Astrocyte of the spinal cord (primary cell): ENCODE results near the gene RASA1.

ENCODE experiments used
- DNase-seq: peaks from one replicate; pipeline ENCODE4 v3.0.0; 2011; ENCODE audit warnings: low read depth, low spot score
- H3K4me3 ChIP-seq: 2 replicates; pipeline ENCODE4 v1.5.1; 2011; ENCODE audit warnings: low read depth, mild to moderate bottlenecking, low read length, moderate library complexity
- CTCF ChIP-seq: IDR thresholded peaks from 2 replicates; pipeline ENCODE4 v1.5.1; 2012; ENCODE audit warnings: low read depth, mild to moderate bottlenecking, low read length, inconsistent platforms
- in situ Hi-C: cut with HindIII; loops from 2 replicates; pipeline ENCODE4 v1.10.0; 2017; ENCODE audit warnings: low sequenced_read_pairs

Gene RASA1

GRCh38 chr5:87322381-87322780 is 54.7 kb downstream of the RASA1 start:
- no peak for DNase-seq
- no peak for TF ChIP-seq CTCF
- in situ Hi-C loops = no loop called here
- H3K4me3 ChIP-seq = no peak overlapping the region

DNA sequence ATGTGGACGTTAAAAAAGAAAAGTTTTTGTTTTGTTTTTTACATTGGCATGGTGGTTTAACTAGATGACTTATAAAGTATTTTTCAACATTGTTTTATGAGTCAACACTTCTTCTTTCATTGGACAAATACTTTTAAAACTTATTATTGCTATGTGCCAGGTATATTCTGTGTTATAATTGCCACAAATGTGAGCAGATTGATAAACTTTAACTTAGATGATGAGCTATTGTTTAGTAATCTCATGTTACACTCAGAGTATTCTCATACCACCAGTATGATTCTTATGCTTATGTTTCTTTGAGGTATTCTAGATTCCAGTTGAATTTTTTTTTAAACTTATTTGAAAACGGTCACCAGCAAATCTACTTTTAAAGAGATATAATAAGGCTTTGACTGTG is 60.3 kb downstream of the RASA1 start:
- in situ Hi-C loops = no loop called here
- no peak for DNase-seq
- no peak for TF ChIP-seq CTCF

GRCh38 chr5:87329114-87329513 is 61.4 kb downstream of the RASA1 start:
- DNase-seq = no peak
- TF ChIP-seq CTCF = no peak
- no peak overlapping the region for H3K4me3 ChIP-seq
- in situ Hi-C loops = no loop called here

More for the DNA sequence above, 60.3 kb downstream of the RASA1 start:
- H3K4me3 ChIP-seq = no peak overlapping the region

- no peak overlapping the region for H3K4me3 ChIP-seq
- DNase-seq = no peak
- in situ Hi-C loops = no loop called here
- no peak for TF ChIP-seq CTCF
These were observed 72.3 kb downstream of the RASA1 start for GRCh38 chr5:87339986-87340385.

- TF ChIP-seq CTCF = no peak
- in situ Hi-C loops = no loop called here
- no peak for DNase-seq
- no peak overlapping the region for H3K4me3 ChIP-seq
These were observed 73.0 kb downstream of the RASA1 start for GRCh38 chr5:87340716-87341115.

- in situ Hi-C loops = no loop called here
- peak; percentile 19 for DNase-seq
These were observed 79.6 kb downstream of the RASA1 start for GRCh38 chr5:87347272-87347671.

More at GRCh38 chr5:87347272-87347671, 79.6 kb downstream of the RASA1 start:
- TF ChIP-seq CTCF = no peak
- H3K4me3 ChIP-seq = no peak overlapping the region
